HEK293 (cell line): ENCODE results near the gene MED4.
A peak's percentile ranks its signal among the peaks of the same experiment; 100 is the strongest.

Experiments
- CTCF ChIA-PET: fragments of 350-600 bp; formaldehyde crosslinking; extraction: SDS; loops from one replicate; lab custom pipeline; 2021; ENCODE audit warnings: antibody characterized with exemption; lab: Yijun Ruan, JAX
- POLR2A ChIA-PET: fragments of 300-600 bp; formaldehyde crosslinking; extraction: SDS; loops from one replicate; lab custom pipeline; 2020; ENCODE audit warnings: antibody characterized with exemption, inconsistent platforms; lab: Yijun Ruan, JAX
- H3K27ac ChIP-seq: fragments of 200-500 bp; sonication (Bioruptor generic); 2 replicates; pipeline ENCODE4 v1.5.1; 2014; ENCODE audit warnings: low read depth, low read length, control low read depth, inconsistent platforms; ENCODE audit errors: extremely low read depth
- H3K36me3 ChIP-seq, 2 experiments: fragments of 200-500 bp in 1 of 2; sonication (Bioruptor generic) in 1 of 2; 1 replicate in 1 of 2; 2 replicates in 1 of 2; pipeline ENCODE4 v1.5.1; 2014 to 2017; ENCODE audit warnings: inconsistent platforms in 2 of 2, low read length in 2 of 2; ENCODE audit not compliant: control insufficient read depth in 2 of 2, insufficient read depth in 1 of 2
- H3K4me1 ChIP-seq: fragments of 200-500 bp; sonication (Bioruptor generic); 2 replicates; pipeline ENCODE4 v1.5.1; 2014; ENCODE audit warnings: mild to moderate bottlenecking, low read length, inconsistent platforms; ENCODE audit not compliant: control insufficient read depth, insufficient read depth
- H3K4me3 ChIP-seq: 2 replicates; pipeline ENCODE4 v1.5.1; 2011; ENCODE audit warnings: low read depth, mild to moderate bottlenecking, control low read depth, low read length, moderate library complexity
- H3K9me3 ChIP-seq: fragments of 200-500 bp; sonication (Bioruptor generic); 2 replicates; pipeline ENCODE4 v1.5.1; 2014; ENCODE audit warnings: low read depth, low read length, inconsistent platforms; ENCODE audit not compliant: control insufficient read depth, insufficient read depth
- AEBP2 ChIP-seq: fragments of 450-650 bp; formaldehyde crosslinking; IDR thresholded peaks from 2 replicates; pipeline ENCODE4 v1.5.1; 2016; ENCODE audit warnings: missing biosample characterization, missing genetic modification characterization, borderline replicate concordance
- HOXD13 ChIP-seq: sonication (generic); formaldehyde crosslinking; IDR thresholded peaks from 2 replicates; pipeline ENCODE4 v1.8.0; 2022; ENCODE audit warnings: missing genetic modification reagents, borderline replicate concordance
- MYNN ChIP-seq: fragments of 450-650 bp; formaldehyde crosslinking; IDR thresholded peaks from 2 replicates; pipeline ENCODE4 v1.5.1; 2016; ENCODE audit warnings: missing biosample characterization, missing genetic modification characterization, borderline replicate concordance
- OVOL3 ChIP-seq: fragments of 450-650 bp; formaldehyde crosslinking; IDR thresholded peaks from 2 replicates; pipeline ENCODE4 v1.5.1; 2016; ENCODE audit warnings: missing biosample characterization, missing genetic modification characterization
- PRDM6 ChIP-seq: fragments of 450-650 bp; formaldehyde crosslinking; IDR thresholded peaks from 2 replicates; pipeline ENCODE4 v1.5.1; 2017; ENCODE audit warnings: missing biosample characterization, missing genetic modification characterization
- REPIN1 ChIP-seq: fragments of 450-650 bp; formaldehyde crosslinking; IDR thresholded peaks from 2 replicates; pipeline ENCODE4 v1.5.1; 2017; ENCODE audit warnings: missing biosample characterization, missing genetic modification characterization, low read depth
- WT1 ChIP-seq: fragments of 450-650 bp; formaldehyde crosslinking; IDR thresholded peaks from 2 replicates; pipeline ENCODE4 v1.5.1; 2016; ENCODE audit warnings: missing biosample characterization, missing genetic modification characterization
- ZBTB8A ChIP-seq: fragments of 450-650 bp; formaldehyde crosslinking; IDR thresholded peaks from 2 replicates; pipeline ENCODE4 v1.5.1; 2016; ENCODE audit warnings: missing biosample characterization, missing genetic modification characterization
- ZNF133 ChIP-seq: fragments of 450-650 bp; formaldehyde crosslinking; IDR thresholded peaks from 2 replicates; pipeline ENCODE4 v1.5.1; 2016; ENCODE audit warnings: missing biosample characterization, missing genetic modification characterization
- ZNF155 ChIP-seq: fragments of 450-650 bp; formaldehyde crosslinking; IDR thresholded peaks from 2 replicates; pipeline ENCODE4 v1.5.1; 2016; ENCODE audit warnings: missing biosample characterization, missing genetic modification characterization
- ZNF174 ChIP-seq: fragments of 450-650 bp; formaldehyde crosslinking; IDR thresholded peaks from 2 replicates; pipeline ENCODE4 v1.5.0; 2017; ENCODE audit warnings: missing biosample characterization, mild to moderate bottlenecking, missing genetic modification characterization
- ZNF18 ChIP-seq: fragments of 450-650 bp; formaldehyde crosslinking; IDR thresholded peaks from 2 replicates; pipeline ENCODE4 v1.5.1; 2016; ENCODE audit warnings: missing biosample characterization, missing genetic modification characterization
- ZNF184 ChIP-seq: fragments of 450-650 bp; IDR thresholded peaks from 2 replicates; pipeline ENCODE4 v1.5.1; 2018; ENCODE audit warnings: missing biosample characterization, mild to moderate bottlenecking, missing genetic modification characterization
- ZNF2 ChIP-seq: fragments of 450-650 bp; formaldehyde crosslinking; IDR thresholded peaks from 2 replicates; pipeline ENCODE4 v1.5.1; 2016; ENCODE audit warnings: missing biosample characterization, missing genetic modification characterization
- ZNF26 ChIP-seq: fragments of 450-650 bp; formaldehyde crosslinking; IDR thresholded peaks from 2 replicates; pipeline ENCODE4 v1.5.1; 2016; ENCODE audit warnings: missing biosample characterization, missing genetic modification characterization
- ZNF292 ChIP-seq: fragments of 450-650 bp; formaldehyde crosslinking; IDR thresholded peaks from 2 replicates; pipeline ENCODE4 v1.5.1; 2016; ENCODE audit warnings: low read depth, missing biosample characterization, missing genetic modification characterization, borderline replicate concordance
- ZNF426 ChIP-seq: fragments of 450-650 bp; formaldehyde crosslinking; IDR thresholded peaks from 2 replicates; pipeline ENCODE4 v1.5.1; 2017; ENCODE audit warnings: missing biosample characterization, missing genetic modification characterization, mild to moderate bottlenecking, inconsistent platforms, moderate library complexity
- ZNF530 ChIP-seq: fragments of 450-650 bp; formaldehyde crosslinking; IDR thresholded peaks from 2 replicates; pipeline ENCODE4 v1.5.1; 2016; ENCODE audit warnings: low read depth, missing biosample characterization, missing genetic modification characterization
- ZNF548 ChIP-seq: fragments of 450-650 bp; formaldehyde crosslinking; IDR thresholded peaks from 2 replicates; pipeline ENCODE4 v1.5.1; 2016; ENCODE audit warnings: missing biosample characterization, missing genetic modification characterization
- ZNF571 ChIP-seq: fragments of 450-650 bp; formaldehyde crosslinking; IDR thresholded peaks from 2 replicates; pipeline ENCODE4 v1.5.0; 2017; ENCODE audit warnings: missing biosample characterization, missing genetic modification characterization
- ZNF585B ChIP-seq: fragments of 450-650 bp; formaldehyde crosslinking; IDR thresholded peaks from 2 replicates; pipeline ENCODE4 v1.5.1; 2016; ENCODE audit warnings: missing biosample characterization, missing genetic modification characterization
- ZNF596 ChIP-seq: fragments of 450-650 bp; IDR thresholded peaks from 2 replicates; pipeline ENCODE4 v1.5.0; 2018; ENCODE audit warnings: missing biosample characterization, mild to moderate bottlenecking, missing genetic modification characterization, moderate library complexity
- ZNF621 ChIP-seq: fragments of 450-650 bp; formaldehyde crosslinking; IDR thresholded peaks from 2 replicates; pipeline ENCODE4 v1.5.1; 2017; ENCODE audit warnings: missing biosample characterization, missing genetic modification characterization
- ZNF626 ChIP-seq: fragments of 450-650 bp; sonication (Bioruptor Pico); formaldehyde crosslinking; IDR thresholded peaks from 2 replicates; pipeline ENCODE4 v1.5.1; 2018; ENCODE audit warnings: missing biosample characterization, missing genetic modification characterization, inconsistent platforms
- ZNF629 ChIP-seq: fragments of 450-650 bp; formaldehyde crosslinking; IDR thresholded peaks from 2 replicates; pipeline ENCODE4 v1.5.1; 2017; ENCODE audit warnings: missing biosample characterization, missing genetic modification characterization
- ZNF639 ChIP-seq: fragments of 450-650 bp; formaldehyde crosslinking; IDR thresholded peaks from 2 replicates; pipeline ENCODE4 v1.5.1; 2016; ENCODE audit warnings: missing biosample characterization, missing genetic modification characterization
- ZNF792 ChIP-seq: fragments of 450-650 bp; formaldehyde crosslinking; IDR thresholded peaks from 2 replicates; pipeline ENCODE4 v1.5.1; 2016; ENCODE audit warnings: missing biosample characterization, missing genetic modification characterization
- ZNF830 ChIP-seq: fragments of 450-650 bp; IDR thresholded peaks from 2 replicates; pipeline ENCODE4 v1.5.0; 2018; ENCODE audit warnings: missing biosample characterization, missing genetic modification characterization, low read depth, mild to moderate bottlenecking, moderate library complexity
- ZNF843 ChIP-seq: fragments of 450-650 bp; formaldehyde crosslinking; IDR thresholded peaks from 2 replicates; pipeline ENCODE4 v1.5.1; 2016; ENCODE audit warnings: missing biosample characterization, missing genetic modification characterization
- ZSCAN4 ChIP-seq: fragments of 450-650 bp; formaldehyde crosslinking; IDR thresholded peaks from 2 replicates; pipeline ENCODE4 v1.5.1; 2017; ENCODE audit warnings: missing biosample characterization, missing genetic modification characterization

MED4 gene

GRCh38 chr13:48094781-48095502 is at the start of gene MED4:
Gene MED4 (minus strand): TSS chr13:48095104. CDS start chr13:48095078, 26 bp downstream.
- Histone ChIP-seq H3K4me1 (0 out of 2 replicates have a peak, but pooled peaks cover 4% of the 10 kb centered on the region), H3K4me3 (peak within 1 kb of the TSS; percentile 97), H3K36me3 (no peaks in the 10 kb centered on the region; a peak in 1 of 3 replicates), H3K27ac (peak within 1 kb of the TSS; percentile 69; the same call in 1 of the 2 replicates), H3K9me3 (no peaks in the 10 kb centered on the region)
- CTCF ChIA-PET = interaction anchor here (0.6 to 2.1 kb wide), 10 partner anchors 13 to 655 kb away, joined by 3 to 8 read pairs (median 4); partner anchors contain the start of gene NUDT15
- POLR2A ChIA-PET = interaction anchor here (0.5 to 1.2 kb wide), 9 partner anchors 17 to 1153 kb away, joined by 3 to 7 read pairs (median 3); partner anchors contain the start of genes CDADC1, ITM2B, NUDT15 and RCBTB2
- TF ChIP-seq ZNF2 (tag by site-specific recombination) (no peak; the same call in none of the 2 replicates), ZNF626 (tag by site-specific recombination) (no peak), ZNF18 (tag by site-specific recombination) (no peak), OVOL3 (tag by site-specific recombination) (no peak), ZNF548 (tag by site-specific recombination) (no peak), AEBP2 (tag by site-specific recombination) (no peak), ZNF26 (tag by site-specific recombination) (no peak), PRDM6 (no peak), ZNF530 (no peak), ZNF133 (tag by site-specific recombination) (no peak), ZBTB8A (peak; percentile 45), MYNN (tag by site-specific recombination) (0 out of 2 replicates have a peak, but pooled peaks have one; percentile 39), ZNF629 (tag by site-specific recombination) (peak; percentile 61), ZNF843 (tag by site-specific recombination) (no peak), ZNF596 (tag by site-specific recombination) (no peak), ZNF585B (tag by site-specific recombination) (no peak), ZNF621 (tag by site-specific recombination) (no peak), ZNF571 (tag by site-specific recombination) (no peak), ZNF830 (tag by site-specific recombination) (no peak), ZNF184 (peak; percentile 25; the same call in 1 of the 2 replicates), ZNF639 (tag by site-specific recombination) (peak; percentile 85), REPIN1 (tag by site-specific recombination) (no peak), ZNF174 (no peak), ZNF292 (no peak), ZNF155 (tag by site-specific recombination) (no peak), HOXD13 (CRISPR knock-in tag) (no peak), WT1 (tag by site-specific recombination) (no peak), ZNF792 (tag by site-specific recombination) (no peak), ZNF426 (tag by site-specific recombination) (no peak), ZSCAN4 (tag by site-specific recombination) (no peak)
